Mesothelial cell of epicardium (in vitro differentiated cells): Measurements from ENCODE around the gene ALG14. TPM values are rescaled to one million over a fixed set of nuclear protein-coding genes. Genes with fewer than 3 reads are reported as not detected.
A peak's percentile ranks its signal among the peaks of the same experiment; 100 is the strongest.

Experiments used
- DNase-seq, 2 experiments: peaks; one replicate each; pipeline ENCODE4 v3.0.0; 2021; ENCODE audit warnings: low spot score in 2 of 2; ENCODE audit not compliant: unreplicated experiment in 2 of 2
- H3K27ac Mint-ChIP-seq: 2 replicates; pipeline ENCODE4 v1.8.0; 2021; ENCODE audit warnings: mixed read lengths
- H3K27me3 Mint-ChIP-seq: 2 replicates; pipeline ENCODE4 v1.8.0; 2021; ENCODE audit warnings: low read depth, mixed read lengths
- H3K36me3 Mint-ChIP-seq: 2 replicates; pipeline ENCODE4 v1.8.0; 2021; ENCODE audit warnings: mixed read lengths
- H3K4me1 Mint-ChIP-seq: 2 replicates; pipeline ENCODE4 v1.8.0; 2021; ENCODE audit warnings: mixed read lengths
- H3K4me3 Mint-ChIP-seq: 2 replicates; pipeline ENCODE4 v1.8.0; 2021; ENCODE audit warnings: mild to moderate bottlenecking, moderate library complexity, mixed read lengths
- H3K9me3 Mint-ChIP-seq: 2 replicates; pipeline ENCODE4 v1.8.0; 2021; ENCODE audit warnings: mixed read lengths
- CTCF ChIP-seq: fragments of 200-600 bp; sonication (generic); IDR thresholded peaks from one replicate; pipeline ENCODE4 v1.5.0; 2021; ENCODE audit warnings: antibody characterized with exemption; ENCODE audit not compliant: unreplicated experiment
- total RNA-seq: library from RNA; stranded (reverse); gene quantifications from 3 replicates; pipeline ENCODE4 v1.2.1, GENCODE V29; 2021

The ALG14 gene
- total RNA-seq, 1 donor from 2014 or later, result 5.0 TPM

GRCh38 chr1:94974241-94974640, 98.5 kb downstream of the ALG14 start:
- Mint-ChIP-seq H3K36me3 (peaks cover 3% of the 10 kb centered on the region), H3K27me3 (no peaks in the 10 kb centered on the region), H3K4me1 (peaks cover 28% of the 10 kb centered on the region), H3K4me3 (no peak overlapping the region), H3K9me3 (peaks cover 5% of the 10 kb centered on the region), H3K27ac (peak overlapping the region; percentile 52)
- no peak for TF ChIP-seq CTCF
- DNase-seq, result no peak

- peaks cover 28% of the 10 kb centered on the region for H3K4me1 Mint-ChIP-seq
- no peak for TF ChIP-seq CTCF
- peaks cover 3% of the 10 kb centered on the region for H3K36me3 Mint-ChIP-seq
- no peaks in the 10 kb centered on the region for H3K27me3 Mint-ChIP-seq
- peaks cover 5% of the 10 kb centered on the region for H3K9me3 Mint-ChIP-seq
- no peak overlapping the region for H3K4me3 Mint-ChIP-seq
- DNase-seq, result no peak
- peak overlapping the region; percentile 52 for H3K27ac Mint-ChIP-seq
Measured at GRCh38 chr1:94973309-94973922, 99.3 kb downstream of the ALG14 start.

GRCh38 chr1:94971491-94971924, 101.2 kb downstream of the ALG14 start:
- Mint-ChIP-seq H3K4me3 (no peak overlapping the region), H3K4me1 (peaks cover 28% of the 10 kb centered on the region), H3K36me3 (peaks cover 3% of the 10 kb centered on the region), H3K9me3 (peaks cover 5% of the 10 kb centered on the region), H3K27me3 (no peaks in the 10 kb centered on the region), H3K27ac (peak overlapping the region; percentile 60)
- no peak for DNase-seq
- no peak for TF ChIP-seq CTCF

GRCh38 chr1:94970783-94971182, 102.0 kb downstream of the ALG14 start:
- H3K9me3 Mint-ChIP-seq, result peaks cover 5% of the 10 kb centered on the region
- H3K4me3 Mint-ChIP-seq, result no peak overlapping the region
- H3K27ac Mint-ChIP-seq, result peak overlapping the region; percentile 73
- H3K4me1 Mint-ChIP-seq, result peaks cover 28% of the 10 kb centered on the region
- no peak for TF ChIP-seq CTCF
- DNase-seq, result no peak
- no peaks in the 10 kb centered on the region for H3K27me3 Mint-ChIP-seq
- peaks cover 3% of the 10 kb centered on the region for H3K36me3 Mint-ChIP-seq

- Mint-ChIP-seq H3K4me1 (peaks cover 20% of the 10 kb centered on the region), H3K4me3 (no peak overlapping the region), H3K36me3 (no peaks in the 10 kb centered on the region), H3K27ac (no peak overlapping the region), H3K27me3 (no peaks in the 10 kb centered on the region), H3K9me3 (no peaks in the 10 kb centered on the region)
- no peak for TF ChIP-seq CTCF
- no peak for DNase-seq
Measured at GRCh38 chr1:94969137-94969536, 103.6 kb downstream of the ALG14 start.
